HG03378 (cell line): ENCODE data around the gene FUT1.
"Not testable (repeated sequence)": the region's sequence is repeated elsewhere in the genome, so short reads cannot be mapped to it uniquely, and the experiment has no call there.

ENCODE experiments used
- ATAC-seq: cut with Tn5 transposase; IDR thresholded peaks from one replicate; pipeline ENCODE4 v1.9.1; 2021; ENCODE audit warnings: mild to moderate bottlenecking, moderate library complexity; ENCODE audit not compliant: unreplicated experiment

Gene FUT1

DNA sequence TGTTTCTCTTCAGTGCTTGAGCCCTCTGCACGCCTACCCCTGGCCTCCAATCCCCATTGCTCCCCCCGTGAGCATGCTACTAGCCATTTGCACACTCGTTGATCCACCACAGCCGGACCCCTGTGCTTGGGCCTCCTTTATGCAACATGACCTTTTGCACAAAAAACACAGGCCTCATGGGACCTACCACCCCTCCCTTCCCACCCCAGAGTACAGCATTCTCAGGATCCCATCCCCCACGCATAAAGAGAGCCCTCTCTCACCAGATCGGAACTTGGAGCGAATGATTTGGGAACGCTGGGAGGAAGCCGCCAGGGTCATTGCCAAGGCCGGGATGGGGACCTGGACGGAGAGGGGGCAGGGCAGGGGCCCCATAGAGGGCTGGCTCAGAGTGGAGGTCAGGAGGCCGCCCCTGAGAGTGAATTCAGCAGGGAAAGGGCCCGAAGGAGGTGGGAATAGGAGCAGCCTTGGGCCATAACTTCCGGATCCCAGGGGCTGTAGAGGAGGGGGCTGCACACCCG lies 33.7 kb downstream of the FUT1 start:
- no peak for ATAC-seq

DNA sequence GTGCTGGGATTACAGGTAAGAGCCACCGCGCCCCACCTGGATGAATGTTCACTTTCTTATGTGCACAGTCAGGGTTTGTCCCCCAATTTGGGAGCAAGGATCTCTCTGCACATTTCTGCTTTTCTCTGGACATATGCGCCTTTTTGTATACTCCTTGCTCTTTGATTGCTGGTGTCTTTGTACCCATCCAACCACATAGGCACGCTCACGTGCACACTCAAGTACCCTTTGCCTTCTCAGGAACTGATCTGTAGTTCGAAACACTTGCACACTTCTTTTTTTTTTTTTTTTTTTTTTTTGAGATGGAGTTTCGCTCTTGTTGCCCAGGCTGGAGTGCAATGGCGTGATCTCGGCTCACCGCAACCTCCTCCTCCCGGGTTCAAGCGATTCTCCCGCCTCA lies 34.3 kb downstream of the FUT1 start:
- not testable (repeated sequence) for ATAC-seq

DNA sequence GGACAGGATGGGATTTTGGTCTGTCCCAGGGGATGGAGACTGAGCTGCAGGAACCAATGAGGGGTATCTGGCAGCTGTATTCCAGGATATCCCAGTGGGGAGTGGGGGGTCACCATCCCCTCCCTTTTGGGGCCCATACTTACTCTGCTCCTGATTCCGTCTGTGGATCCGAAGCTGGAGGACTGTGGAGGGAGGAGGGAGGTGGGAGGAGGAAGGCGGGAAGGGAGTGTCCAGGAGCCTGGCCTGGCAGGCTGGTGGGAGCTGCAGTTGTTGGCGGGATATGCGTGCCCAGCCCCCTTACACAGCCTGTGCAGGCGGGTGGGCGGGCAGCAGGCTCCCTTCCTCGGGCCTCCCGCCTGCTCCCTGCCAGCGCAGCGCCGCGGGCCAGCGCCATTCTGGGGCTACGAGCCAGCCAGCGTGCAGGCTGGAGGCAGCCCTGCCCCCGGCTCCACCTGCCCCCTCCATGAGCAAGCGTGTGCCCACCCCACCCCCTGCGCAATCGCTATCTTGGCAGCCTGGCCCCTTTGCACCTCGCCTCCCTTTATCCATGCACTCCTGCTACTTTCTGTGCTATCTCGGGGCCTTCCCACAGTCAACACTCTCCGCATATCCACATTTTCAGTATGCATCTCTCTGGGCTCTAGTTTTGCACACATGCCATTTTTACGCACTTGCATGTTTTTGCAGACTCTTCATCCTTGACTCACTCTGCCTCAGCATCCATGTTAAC lies 35.7 kb downstream of the FUT1 start:
- ATAC-seq: no peak

DNA sequence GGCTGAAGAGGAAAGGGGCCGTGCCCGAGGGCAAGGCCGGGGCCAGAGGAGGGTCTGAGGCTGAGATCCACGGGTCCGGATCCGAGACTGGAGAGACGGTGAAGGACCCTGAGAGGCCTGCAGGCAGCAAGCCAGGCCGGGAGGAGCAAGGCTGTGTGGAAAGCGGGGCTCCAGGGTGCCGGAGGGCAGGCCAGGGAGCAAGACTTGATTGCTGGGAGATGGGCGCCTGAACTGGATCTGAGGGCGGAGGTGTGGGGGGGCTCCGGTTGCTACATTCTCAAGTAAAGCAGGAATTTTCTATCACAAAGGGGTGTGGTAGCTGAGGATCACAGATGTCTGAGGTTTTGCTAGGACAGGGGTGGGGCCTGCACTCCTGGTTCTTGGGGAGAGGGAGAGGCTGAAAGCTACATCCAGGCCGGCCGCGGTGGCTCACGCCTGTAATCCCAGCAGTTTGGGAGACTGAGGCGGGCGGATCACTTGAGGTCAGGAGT lies 36.7 kb downstream of the FUT1 start:
- no peak for ATAC-seq

DNA sequence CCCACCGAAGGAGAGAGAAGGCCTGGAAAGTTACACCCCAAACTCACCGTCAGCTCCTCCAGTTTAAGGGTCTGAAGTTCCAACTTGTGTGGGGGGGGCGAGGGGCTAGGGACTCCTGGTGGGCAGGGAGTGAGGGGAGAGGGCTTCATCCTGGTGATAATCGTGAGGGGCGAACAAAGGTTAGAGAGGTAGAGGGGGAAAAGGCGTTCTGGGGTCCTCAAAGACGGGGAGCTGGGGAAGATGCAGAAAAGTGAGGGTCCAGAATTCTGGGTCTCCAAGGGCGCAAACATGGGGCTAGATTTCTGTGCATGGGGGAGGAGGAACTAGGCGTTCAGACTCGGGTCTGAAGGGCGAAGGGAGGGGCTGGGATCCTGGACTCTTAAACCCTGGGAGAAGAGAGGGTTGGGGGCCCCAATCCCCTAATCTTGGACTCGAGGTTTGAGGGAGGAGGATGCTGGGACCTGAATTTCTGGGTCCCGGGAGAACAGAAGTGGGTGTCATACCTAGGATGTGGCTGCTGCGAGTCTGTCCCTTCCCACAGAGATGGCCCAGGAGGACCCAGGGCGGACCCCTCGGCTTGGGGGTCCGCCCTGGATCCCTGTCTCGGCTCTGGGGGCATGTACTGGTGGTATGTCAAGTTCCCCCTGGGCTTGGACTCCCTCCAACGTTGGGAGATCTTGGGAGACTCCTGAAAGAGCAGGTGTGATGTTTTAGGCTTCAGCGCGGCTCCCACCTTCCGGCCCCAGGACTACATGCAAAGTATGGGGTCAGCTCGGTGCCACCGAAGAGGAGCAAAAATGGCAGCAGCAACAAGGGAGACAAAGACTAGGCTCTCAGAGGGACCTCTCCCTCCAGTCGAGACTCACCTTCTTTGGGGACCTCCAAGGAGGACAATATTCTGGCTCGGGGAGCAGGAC lies 37.4 kb downstream of the FUT1 start:
- no peak for ATAC-seq

DNA sequence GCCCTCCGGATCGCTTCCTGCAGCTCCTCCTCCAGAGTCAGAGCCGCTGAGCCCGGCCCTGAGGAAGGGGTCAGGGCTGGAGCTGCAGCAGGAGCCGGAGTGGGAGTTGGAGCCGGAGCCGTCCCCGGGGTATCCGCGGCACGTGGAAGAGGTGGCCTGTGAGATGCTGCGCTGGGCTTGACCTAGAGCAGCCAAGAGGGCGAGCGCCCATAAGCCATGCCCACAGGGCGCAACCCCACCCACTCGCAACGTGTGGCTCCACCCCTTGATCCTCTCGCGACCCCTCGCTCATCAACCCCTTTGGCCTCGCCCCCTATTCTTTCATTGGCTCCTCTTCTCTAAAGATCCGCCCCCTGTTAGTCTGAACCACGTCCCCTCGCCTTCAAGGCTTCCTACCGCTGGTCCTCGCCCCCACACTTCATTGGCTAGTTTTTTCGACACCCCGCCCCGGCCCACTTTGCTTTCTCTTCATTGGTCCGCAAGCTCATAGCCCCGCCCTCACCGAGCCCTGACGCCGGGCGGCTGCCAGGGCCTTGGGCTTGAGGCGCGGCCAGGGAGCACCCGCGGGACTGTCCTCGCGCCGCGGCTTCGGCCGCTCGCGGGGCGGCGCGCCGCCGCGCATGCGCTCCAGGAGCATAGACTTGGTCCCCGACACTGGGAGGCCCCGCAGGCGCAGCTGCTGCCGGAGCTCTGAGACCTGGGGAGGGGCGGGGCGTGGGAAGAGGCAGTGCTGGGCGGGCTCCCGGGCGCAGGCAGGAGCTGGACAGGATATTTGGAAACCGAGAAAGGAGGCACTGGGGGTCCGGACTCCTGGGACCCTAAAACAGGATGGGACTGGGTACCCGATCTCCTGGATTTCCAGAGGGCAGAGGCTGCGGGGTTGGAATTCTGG lies 38.3 kb downstream of the FUT1 start:
- peak; percentile 77 for ATAC-seq

DNA sequence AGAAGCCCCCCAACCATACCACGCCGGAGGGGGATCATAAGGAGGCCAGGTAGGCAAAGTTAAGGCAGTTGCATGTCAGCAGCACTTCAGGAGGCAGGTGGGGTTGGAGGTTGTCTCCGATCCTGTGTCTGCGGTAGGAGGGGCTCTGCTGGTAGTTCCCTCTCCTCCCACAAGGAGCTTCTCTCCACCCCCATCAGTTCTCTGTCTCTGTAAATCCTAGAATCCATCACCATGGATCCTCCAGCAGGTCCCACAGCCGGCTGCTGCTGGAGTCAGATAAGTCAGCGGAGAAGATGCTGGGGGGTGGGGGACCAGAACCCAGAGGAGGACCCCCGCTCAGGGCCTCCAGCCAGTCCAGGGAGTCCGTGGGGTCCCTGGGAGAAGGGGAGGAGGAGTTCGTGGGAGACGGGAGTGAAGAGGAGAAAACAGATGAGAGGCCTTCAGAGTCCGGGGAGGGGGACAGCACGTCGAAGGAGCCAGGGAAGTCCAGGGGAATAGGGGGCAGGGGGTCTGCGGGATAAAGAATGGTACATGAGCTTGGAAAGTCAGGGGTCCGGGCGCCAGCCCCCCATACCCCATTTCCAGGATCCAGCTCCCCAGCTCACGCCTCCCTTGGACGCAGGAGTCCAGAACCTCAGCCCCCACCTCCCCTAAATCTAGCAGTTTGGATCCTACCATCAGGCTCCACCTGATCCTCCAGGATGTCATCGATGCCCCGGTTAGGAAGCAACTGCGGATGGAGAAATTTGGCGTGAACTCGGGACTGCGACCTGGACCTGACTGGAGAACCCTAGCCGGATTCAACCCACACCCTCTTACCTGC lies 39.2 kb downstream of the FUT1 start:
- no peak for ATAC-seq

DNA sequence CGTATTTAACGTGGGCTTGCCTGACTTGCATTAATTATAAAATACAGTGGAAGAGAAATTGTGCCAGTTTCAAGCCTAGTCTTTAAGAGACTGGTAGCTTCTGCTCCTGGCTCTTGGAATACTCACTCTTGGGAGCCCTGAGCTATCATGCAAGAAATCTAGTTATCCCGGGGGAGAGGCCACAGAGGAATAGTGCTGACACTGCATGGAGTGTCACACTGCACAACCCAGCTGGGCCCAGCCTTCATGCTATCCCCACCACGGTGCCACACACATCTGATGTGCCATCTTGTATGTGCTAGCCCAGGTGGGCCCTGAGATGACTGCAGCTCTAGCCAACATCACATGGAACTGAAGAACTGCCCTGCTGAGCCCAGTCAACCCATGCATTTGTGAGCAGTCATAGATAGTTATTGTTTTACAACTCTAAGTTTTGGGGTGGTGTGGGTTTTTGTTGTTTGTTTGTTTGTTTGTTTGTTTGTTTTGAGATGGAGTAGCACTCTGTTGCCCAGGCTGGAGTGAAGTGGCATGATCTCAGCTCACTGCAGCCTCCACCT lies 41.3 kb downstream of the FUT1 start:
- no peak for ATAC-seq

DNA sequence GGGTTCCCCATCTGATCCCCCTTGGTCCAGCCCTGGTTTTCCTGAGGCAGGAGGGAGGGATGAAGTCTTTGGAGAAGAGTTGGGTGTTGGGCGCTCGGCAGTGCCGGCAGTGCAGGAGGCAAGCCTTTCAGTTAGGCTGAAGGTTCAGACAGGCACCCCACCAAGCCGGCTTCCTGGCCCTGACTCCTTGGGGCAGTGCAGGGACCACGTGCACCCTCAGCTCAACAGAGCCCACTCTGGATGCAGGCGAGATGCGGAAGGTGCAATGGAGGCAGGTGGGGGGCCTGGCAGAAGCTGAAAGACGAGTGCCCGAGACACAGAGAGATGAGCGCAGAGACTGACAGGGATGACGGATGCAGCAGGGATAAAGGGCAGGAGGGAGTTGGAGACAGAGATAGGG lies 44.0 kb downstream of the FUT1 start:
- no peak for ATAC-seq

DNA sequence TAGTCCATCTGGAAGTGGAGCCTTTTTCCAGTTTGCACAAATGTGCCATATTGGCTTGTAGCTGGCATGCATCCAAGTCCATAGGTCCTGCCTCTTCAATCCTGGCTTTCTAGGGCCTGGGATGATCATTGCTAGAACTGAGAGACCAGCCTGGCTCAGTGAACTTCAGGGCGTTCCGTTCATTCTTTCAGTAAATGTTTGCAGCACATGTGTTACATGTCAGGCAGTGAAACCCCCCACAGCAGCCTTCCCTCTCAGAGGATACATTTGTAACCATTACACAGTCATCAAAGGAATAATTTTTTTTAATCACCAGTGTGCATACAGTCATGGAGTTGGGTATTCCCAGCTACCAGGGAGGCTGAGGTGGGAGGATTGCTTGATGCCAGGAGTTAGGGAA lies 47.0 kb downstream of the FUT1 start:
- no peak for ATAC-seq

DNA sequence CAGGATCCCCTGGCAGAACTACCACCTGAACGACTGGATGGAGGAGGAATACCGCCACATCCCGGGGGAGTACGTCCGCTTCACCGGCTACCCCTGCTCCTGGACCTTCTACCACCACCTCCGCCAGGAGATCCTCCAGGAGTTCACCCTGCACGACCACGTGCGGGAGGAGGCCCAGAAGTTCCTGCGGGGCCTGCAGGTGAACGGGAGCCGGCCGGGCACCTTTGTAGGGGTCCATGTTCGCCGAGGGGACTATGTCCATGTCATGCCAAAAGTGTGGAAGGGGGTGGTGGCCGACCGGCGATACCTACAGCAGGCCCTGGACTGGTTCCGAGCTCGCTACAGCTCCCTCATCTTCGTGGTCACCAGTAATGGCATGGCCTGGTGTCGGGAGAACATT lies 49.1 kb downstream of the FUT1 start:
- no peak for ATAC-seq

DNA sequence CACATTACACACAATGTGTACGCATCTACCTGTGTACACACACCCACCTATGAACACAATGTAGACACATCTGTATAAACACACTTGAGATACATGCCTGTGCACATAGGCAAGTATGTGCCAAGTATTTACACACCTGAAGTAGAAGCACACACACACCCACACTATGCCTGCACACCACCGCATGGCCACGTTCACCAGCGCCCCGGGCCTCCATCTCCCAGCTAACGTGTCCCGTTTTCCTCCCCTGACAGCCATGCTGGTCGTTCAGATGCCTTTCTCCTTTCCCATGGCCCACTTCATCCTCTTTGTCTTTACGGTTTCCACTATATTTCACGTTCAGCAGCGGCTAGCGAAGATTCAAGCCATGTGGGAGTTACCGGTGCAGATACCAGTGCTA lies 49.7 kb downstream of the FUT1 start:
- ATAC-seq: no peak

DNA sequence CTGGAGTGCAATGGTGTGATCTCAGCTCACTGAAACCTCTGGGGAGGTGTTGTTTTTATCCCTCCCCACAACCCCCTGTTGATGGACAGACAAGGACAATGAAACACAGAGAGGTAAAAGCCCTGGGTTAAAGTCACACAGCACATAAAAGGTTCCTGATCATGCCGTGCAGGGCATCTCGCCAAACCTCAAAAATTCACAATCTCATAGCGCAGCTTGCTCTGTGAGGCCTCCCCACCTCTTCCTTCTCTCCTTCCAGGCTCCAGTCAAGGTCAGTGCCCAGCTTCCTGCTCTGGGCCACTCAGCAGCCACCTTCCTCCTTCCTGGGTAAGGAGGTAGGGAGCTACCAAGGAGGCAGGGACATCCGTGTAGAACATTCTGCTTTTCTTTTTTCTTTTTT lies 54.4 kb downstream of the FUT1 start:
- no peak for ATAC-seq
